ENCODE results near the gene ANKRD13A.

DNA sequence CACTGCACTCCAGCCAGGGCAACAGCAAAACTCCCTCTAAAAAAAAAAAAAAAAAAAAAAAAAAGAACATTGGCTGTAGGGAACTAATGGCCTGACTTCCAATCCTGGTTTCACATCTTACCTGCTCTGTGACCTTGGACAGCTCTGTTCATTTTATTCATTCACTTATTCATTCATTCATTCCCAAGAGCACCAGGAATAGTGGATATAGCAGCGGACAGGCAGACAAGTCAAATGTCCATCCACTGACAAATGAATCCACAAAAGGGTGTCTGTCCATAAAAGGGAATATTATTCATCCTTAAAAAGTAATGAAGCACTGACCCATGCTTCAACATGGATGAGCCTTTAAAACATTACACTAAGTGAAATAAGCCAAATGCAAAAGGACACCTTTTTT, 76.7 kb downstream of the ANKRD13A start:
- no peak for TF ChIP-seq POLR2A (IDR thresholded peaks at IDR 0.05)
- TF ChIP-seq, protein P1, sequence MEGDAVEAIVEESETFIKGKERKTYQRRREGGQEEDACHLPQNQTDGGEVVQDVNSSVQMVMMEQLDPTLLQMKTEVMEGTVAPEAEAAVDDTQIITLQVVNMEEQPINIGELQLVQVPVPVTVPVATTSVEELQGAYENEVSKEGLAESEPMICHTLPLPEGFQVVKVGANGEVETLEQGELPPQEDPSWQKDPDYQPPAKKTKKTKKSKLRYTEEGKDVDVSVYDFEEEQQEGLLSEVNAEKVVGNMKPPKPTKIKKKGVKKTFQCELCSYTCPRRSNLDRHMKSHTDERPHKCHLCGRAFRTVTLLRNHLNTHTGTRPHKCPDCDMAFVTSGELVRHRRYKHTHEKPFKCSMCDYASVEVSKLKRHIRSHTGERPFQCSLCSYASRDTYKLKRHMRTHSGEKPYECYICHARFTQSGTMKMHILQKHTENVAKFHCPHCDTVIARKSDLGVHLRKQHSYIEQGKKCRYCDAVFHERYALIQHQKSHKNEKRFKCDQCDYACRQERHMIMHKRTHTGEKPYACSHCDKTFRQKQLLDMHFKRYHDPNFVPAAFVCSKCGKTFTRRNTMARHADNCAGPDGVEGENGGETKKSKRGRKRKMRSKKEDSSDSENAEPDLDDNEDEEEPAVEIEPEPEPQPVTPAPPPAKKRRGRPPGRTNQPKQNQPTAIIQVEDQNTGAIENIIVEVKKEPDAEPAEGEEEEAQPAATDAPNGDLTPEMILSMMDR (IDR thresholded peaks at IDR 0.05) = no peak
